HG03469 (cell line): ENCODE measurements around the gene SLC34A1.

Source experiments
- ATAC-seq: cut with Tn5 transposase; IDR thresholded peaks from one replicate; pipeline ENCODE4 v1.9.1; 2021; ENCODE audit warnings: mild to moderate bottlenecking, moderate library complexity, moderate number of reproducible peaks; ENCODE audit not compliant: unreplicated experiment

Gene SLC34A1

GRCh38 chr5:177444106-177445051, 60.1 kb downstream of the SLC34A1 start:
- no peak for ATAC-seq

- ATAC-seq, result no peak
Measured at GRCh38 chr5:177445052-177445916, 61.0 kb downstream of the SLC34A1 start.

DNA sequence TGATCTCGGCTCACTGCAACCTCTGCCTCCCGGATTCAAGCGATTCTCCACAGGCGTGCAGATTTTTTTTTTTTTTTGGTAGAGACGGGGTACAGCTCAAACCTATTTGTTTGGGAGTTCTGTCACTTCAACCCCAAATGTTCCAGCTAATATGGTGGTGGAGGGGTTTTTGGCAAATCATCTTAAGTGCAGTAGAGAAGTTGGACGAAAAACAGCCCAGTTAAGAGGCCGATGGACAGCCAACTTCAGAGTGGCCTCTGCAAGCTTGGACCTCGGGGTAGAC, 61.6 kb downstream of the SLC34A1 start:
- no peak for ATAC-seq

GRCh38 chr5:177446200-177447065, 62.2 kb downstream of the SLC34A1 start, which contains the start of gene PRR7:
Gene PRR7 (plus strand): TSS chr5:177446814. CDS start chr5:177455068, 8,254 bp downstream.
- ATAC-seq, result peak; percentile 31

DNA sequence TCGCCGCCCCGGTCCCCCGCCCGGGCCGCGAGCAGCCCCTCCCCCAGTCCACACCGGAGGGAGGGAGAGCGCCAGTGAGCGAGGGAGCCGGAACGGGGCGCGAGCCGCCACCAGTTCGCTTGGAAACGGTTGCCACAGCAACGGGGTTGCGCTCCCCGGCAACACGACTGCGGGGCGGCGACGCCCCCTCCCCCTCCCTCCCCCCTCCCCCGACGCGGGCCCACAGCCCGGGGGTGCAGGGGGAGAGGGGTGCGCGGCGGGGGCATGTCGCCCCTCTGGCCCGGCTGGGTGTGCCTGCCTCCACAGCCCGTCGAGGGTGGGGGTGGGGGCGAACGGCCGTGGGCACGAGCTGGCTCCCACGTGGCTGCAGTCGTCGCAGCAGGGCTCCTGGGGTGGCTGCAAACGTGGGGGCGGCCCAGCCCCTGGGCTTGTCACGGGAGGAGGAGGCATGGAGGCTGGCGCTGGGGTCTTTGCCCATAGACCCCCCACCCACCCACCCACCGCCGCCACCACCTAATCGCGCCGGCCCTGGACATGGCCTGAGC, 62.9 kb downstream of the SLC34A1 start:
- ATAC-seq, result peak; percentile 15

- no peak for ATAC-seq
Measured at GRCh38 chr5:177447611-177448243, 63.5 kb downstream of the SLC34A1 start.
